ENCODE measurements around the gene SENP1.
A peak's percentile ranks its signal among the peaks of the same experiment; 100 is the strongest.
"Not testable (repeated sequence)": the region's sequence is repeated elsewhere in the genome, so short reads cannot be mapped to it uniquely, and the experiment has no call there.

Gene SENP1

DNA sequence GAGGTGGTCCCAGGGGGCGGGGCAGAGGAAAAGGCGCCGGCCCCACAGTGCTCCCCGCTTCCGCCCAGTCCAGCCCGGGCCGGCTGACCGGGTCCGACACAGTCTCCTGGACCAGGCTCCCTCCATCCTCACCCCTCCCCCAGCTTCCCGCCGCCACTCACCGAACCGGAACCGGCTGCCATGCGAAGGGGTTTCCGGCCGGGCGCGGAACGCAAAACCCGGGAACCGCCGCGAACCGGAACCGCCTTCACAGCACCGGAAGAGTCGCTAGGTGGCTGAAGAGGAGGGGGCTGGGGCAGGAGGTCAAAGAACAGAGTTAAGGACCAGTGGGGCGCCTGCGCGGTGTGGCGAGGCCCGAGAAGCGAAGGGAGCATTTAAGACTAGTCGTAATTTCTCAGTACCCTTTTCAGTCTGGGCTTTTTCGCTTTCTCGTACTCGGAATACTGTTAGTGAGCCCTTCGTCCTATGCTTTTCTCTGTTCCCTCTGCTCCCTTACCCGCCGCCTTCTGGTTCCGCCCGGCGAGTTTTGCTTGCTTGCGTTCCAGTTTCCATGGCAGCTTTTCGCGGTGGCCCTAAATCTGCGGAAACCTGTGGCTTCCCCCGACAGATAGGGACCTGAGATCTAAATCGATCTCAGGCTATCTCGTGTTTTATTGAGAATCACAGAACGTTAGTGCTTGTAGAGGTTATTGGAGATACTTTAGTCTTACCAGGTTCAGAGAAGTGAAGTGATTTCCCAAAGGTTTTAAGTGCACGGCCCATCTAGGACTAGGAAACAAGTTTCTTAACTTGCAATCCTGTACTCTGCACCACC lies at the start of gene SENP1:
Gene SENP1 (minus strand): TSS at position 213 of the 814 bp plus-strand sequence. CDS start 4,607 bp downstream, outside the sequence.
- peak; percentile 95 for DNase-seq

DNA sequence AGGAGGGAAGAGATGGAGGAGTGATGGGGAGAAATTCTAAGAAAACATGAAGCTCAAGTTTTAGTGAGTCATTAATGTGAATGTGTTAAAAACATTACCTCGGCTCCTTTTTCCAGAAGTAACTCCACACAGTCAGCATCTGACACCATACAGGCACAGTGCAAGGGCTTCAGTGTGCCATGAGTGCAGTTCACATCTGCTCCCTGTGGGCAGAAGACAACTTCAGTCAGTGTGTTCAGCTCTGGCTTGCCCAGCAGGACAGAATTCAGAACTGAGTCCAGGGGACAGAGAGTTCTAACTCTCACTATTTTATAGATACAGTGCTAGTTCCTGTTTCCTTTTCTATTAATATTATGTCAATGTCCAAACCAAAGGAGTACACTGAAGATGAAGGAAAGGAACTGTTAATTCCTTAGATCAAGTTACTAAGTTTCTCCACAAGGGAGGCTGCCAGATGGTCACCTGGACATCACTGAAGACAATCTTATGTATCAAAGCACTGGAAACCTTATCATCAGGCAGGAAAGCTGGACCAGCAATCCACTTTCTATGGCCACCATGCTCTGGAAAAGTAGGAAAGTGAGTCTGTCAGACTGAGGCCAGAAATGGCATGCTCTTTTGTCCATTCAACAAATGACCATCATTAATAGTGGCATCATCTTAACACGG lies 45.4 kb upstream of the SENP1 start:
- no peak for DNase-seq

DNA sequence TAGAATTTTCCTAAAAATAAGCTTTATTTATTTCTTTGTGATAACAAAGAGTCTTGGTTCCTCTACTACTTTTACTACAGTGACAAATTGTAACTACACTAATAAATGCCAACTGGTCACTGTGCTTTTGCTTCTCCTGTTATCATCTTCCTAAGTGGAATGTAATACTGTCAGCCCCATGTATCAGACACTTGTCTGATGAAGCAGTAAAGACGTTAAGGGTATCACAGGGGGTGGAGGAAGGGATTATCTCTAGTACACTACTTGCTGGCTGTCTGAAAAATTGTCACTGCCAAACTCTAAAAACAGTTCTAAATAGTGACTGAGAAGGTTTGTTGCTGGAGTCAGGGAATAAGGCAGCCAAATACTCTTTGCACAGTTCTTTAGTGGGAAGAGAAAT lies 40.1 kb upstream of the SENP1 start:
- no peak for DNase-seq

DNA sequence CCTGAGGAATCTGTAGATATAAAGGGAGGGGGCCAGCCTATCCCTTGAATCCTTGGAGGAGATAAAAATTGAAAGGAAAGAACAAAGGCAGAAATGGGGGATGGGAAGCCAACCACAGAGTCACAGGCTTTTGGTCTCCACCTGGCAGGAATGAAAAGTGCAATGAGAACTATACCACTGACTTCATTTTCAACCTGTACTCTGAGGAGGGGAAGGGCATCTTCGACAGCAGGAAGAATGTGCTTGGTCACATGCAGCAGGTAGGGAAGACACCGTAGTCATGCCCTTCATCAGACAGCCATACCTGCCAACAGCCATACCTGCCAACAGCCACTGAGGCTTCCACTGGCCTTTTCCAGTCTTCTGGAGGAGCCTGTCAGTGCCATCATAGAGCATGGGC lies 38.0 kb upstream of the SENP1 start:
- no peak for DNase-seq

DNA sequence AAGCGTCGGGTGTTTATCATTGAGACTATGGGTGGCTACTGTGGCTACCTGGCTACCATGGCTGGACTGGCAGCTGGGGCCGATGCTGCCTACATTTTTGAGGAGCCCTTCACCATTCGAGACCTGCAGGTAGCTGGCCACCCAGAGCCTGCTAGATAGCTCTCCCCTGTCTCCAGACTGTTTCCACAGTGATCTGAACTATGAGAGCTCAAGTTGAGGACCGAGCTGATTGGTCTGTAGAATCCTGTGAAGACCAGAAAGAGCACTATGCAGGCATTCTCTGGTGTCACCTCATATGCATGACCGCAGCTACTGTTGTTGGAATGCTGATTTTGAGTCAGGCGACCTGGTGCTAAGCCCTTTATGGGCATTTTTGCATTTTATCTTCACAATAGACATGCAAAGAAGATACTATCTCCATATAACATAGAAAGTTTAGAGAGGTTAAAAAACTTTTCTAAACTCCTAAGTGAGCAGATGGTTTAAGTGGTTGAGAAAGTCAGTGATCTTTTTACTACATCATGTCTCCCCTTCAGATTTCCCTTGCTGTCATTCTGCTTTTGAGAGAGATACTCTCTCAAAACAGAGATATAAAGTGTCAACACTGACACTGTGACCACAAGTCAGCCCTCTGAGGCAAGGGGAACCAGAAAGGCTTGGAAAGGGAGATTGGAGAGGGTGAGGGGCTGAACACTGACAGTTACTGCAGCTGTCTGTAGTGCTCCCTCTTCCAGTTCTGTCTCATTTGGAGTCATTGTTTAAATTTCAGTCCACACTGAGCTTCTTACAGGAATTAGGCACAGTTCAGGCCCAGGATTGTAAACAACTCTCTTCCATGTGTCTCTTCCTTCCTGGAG lies 37.2 kb upstream of the SENP1 start:
- no peak for DNase-seq

DNA sequence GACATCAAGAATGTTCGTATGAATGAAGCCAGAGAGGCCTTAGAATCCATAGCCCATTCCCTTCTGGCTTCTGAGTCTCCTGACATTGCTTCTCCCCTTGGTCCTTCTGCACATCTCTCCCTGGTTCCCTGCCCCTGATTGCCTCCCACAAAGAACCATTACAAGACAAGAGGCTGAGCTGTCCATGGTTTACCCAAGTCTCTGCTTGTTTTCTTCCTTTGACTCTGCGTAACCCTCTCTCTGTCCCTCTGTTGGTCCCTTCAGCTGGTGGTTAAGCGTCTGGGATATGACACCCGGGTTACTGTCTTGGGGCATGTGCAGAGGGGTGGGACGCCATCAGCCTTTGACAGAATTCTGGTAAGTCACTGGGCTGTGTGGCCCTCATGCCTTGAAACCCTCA lies 29.1 kb upstream of the SENP1 start:
- no peak for DNase-seq

DNA sequence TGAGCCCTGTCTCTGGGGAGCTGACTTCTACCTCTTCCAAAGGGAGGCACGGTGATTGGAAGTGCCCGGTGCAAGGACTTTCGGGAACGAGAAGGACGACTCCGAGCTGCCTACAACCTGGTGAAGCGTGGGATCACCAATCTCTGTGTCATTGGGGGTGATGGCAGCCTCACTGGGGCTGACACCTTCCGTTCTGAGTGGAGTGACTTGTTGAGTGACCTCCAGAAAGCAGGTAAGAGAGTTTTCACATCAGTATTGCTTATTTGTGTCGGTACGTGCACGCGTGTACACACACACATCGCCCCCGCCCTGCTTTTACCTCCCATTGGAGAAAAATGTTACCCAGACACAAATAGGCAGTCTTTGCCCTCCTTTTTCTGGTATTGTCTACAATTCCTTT lies 26.9 kb upstream of the SENP1 start:
- no peak for DNase-seq

DNA sequence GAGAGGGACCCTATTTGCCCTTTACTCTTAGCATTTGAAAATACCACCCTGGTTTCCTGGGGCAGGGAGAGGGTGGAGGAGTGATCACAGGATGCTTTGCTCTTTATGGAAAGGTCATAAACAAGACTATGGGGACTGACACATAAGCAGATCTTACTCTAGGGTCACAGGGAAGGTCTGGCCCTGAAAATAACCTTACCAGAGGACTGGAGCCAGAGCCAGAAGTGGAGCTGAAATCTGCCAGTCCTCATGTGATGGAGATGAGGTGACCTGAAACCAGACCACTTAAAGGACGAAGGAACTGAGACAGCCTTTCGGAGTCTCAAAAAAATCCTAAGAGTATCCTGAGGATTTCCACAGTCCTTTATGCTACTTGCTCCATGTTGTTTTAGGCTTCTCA lies 25.6 kb upstream of the SENP1 start:
- no peak for DNase-seq

DNA sequence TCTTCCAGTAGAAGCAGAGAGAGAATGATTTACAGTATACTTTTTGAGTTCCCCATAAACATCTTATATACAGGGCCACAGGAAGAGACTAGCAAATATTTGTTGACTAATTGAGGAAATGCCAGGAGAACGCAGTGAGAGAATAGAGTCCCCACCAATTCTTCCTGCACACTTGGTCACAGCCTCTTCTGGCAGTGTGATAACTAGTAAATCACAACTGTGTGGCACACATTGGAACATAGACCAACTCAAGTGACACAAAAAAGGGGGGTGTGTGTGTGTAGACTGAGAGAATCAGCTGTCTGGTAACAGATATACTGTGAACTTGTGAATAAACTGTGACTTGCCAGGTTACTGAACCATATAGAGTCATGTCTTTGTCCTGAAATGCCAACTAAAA lies 23.5 kb upstream of the SENP1 start:
- no peak for DNase-seq

DNA sequence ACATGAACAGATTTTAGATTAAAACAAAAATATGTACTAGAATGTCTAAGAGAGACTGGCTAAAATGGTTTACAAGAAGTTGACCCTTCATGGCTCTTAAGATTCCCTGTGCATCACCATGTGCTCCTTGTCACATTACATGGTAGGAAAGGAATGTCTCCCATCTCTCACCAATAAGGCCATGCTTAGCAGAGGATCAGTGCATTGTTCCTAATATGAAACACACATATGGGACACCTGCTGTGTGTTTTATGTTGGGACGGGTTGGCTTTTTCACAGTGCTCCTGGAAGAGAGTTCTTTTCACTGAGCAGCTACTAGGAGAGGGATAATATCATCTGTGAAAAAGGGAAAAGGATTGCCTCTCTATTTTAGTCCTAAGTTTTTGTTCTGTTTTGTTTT lies 22.9 kb upstream of the SENP1 start:
- no peak for DNase-seq

DNA sequence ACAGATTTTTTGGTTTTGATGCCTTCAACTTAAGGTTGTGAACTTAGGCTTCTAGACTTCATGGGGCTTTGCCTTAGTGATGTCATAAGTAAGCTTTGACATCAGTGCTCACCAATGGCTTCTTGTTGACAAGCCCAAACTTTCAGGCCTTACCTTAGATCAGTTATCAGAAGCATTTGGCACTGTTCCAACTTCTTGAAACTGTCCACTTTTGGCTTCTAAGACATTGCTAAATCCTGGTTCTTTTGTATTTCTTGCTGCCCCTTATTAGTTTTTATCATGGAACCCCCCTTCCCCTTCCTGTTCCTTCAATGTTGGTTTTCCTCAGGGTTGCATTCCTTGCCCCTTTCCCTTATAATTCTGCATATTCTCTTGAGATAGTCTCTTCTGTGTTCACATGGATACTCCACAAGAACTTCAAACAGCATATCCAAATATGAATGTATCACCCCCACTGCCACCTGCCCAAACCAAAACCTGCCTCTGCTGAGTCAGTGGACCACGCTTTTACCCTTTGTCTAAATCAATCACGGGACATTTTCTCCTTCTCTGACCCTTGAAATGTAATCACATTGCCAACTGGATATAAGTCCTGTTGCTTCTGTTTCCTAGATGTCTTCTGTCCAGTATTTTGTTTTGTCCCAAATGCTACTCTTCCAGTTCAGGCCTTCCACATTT lies 21.2 kb upstream of the SENP1 start:
- no peak for DNase-seq

DNA sequence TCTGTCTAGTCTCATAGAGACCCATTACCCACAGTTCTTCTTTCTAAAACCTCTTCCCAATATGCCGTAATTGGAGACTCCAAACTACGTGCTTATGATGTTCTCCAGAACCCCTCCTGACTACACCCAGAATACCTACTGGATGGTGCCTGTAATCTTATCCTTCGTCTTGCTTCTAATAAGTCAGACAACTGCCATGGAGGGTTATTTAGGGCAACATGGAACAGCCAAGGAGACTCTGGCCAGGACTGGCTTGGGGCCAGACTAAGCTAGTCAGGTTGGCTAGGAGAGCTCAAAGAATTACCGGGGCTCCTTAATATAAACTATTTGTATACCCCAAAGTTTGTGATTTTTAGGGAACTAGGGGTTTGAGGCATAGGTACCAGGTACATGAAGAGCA lies 20.1 kb upstream of the SENP1 start:
- no peak for DNase-seq

DNA sequence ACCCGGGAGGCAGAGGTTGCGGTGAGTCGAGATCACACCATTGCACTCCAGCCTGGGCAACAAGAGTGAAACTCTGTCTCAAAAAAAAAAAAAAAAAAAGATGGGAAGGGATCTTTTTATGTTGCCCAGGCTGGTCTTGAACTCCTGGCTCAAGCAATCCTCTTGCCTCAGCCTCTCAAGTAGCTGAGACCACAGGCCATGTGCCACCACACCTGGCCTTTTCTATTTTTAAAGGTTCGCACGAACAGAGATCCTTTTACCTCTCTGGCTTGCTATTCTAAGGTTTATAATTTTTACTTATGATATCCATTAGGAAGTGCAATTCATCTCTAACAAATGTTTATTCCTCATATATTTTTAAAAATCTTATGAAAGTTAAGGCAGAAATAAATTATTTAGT lies 19.7 kb upstream of the SENP1 start:
- DNase-seq, result not testable (repeated sequence)

DNA sequence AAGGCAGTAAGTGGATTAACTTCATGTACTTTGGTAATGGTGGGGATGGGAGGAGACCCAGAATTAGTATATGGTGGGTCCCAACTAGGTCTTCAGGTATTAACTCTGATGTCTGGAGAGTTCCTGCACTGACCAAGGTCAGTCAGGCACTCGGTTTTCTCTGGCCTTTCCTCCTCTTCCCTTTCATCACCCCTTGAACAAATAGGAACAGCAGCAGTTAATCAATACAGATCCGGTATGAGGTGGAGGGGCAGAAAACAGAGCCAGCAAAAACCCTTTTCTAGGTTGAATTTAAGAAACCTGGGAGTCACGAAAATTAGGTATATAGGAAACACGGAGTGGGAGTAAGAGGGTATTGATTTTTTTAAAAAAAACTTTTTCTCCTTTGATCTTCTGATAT lies 17.3 kb upstream of the SENP1 start:
- DNase-seq, result no peak

DNA sequence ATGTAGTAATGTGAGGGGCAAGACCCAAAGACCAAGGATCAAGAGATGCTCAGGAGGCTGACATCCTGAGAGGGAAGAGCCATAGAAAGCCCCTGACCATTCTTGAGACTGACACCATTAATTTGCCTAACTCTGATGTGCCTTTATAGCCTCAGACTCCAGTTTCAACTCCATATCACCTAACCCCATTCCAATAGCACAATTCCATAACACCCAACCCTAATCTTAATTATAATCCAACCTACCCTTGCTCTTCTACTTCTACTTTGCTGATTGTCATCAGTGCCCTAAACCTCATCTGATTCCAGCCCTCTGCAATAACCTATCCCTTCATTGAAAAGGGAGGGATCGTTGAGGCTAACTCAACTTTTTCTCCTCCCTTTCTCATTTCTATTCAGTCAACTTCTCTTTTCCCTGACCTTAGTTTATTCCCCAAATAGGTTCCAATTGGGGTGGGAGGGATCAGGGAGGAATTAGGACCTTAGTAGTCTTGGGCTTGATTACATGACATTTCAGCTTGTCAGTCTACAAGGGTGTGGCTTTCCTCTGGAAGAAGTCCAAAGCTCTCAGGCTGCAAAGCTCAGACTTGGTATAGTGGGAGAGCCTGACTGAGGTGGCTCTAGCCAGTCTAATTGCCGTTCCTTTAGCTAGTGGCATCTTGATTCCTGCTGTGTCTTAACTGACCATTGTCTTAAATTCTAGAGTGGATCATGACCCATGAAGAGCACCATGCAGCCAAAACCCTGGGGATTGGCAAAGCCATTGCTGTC lies 16.4 kb upstream of the SENP1 start:
- no peak for DNase-seq

DNA sequence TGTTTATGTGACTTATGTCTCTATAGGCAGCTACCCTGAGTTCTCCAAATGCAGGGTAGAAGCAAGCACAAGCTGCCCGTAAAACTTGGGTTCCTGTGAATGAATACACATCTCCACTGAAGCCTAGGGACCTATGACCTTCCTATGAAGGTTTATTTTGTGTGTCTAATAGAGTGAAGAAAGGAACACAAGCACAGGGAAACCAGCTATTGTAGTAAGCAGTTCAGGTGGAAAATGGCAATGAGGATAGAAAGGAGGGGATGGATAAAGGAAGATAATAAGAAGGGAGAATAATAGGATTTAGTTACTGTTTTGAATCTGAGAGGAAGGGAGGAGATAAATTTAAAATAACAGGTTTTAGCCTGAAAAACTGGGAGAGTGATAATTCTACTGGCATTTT lies 15.6 kb upstream of the SENP1 start:
- peak; percentile 93 for DNase-seq

DNA sequence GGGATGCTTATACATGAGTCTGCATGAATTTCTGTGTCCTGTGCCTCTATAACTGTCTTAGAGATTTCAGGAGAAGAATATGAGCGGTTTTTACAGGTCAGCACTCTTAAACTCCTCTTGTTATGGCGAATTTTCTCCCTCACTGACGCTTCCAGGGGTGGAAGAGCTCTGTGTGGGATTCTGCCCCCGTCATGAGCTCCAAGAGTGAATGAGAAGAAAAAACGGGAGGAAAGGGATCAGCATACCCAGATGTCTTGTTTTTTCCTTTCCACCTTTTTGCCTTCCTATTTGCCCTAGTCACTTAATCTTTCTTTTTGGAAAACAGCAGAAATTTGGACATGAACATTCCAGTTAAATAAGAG lies 13.9 kb upstream of the SENP1 start:
- no peak for DNase-seq

DNA sequence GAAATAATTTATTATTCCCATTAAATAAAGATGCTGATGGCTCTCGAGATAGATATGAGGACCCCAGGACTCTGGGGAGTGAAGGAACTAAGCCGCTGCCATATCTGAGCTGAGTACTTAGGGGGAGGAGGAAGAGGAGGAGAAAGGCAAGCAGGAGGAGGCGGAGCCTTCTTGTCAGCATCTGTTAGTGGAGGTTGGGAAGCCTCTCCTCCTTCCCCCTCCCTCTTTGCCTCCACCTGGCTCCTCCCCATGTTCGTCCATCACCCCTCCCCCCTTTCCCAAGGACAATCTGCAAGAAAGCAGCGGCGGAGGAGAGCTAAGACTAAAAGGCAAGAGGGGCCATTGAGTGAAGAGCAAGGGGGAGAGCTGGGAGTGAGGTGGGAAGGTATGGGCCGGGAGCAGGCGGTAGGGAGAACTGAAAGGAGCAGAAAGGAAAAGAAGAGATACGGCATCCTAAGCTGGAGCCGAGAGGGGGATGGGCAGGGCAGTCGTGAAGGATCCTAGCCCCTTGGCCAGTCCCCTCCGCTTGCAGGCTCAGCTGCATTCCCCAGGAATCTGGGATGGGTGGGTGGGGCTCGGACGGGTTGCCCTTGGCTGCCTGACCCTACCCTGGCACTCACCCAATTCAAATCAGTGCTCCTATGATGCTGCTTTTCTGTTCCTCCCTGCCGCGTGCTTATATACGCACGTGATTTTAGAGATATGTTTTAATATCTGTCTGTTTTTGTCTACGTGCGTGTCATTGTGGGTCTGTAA lies 13.4 kb upstream of the SENP1 start, which contains the start of gene PFKM:
Gene PFKM (plus strand): TSS at position 287 of the 756 bp plus-strand sequence. CDS start 3,411 bp downstream, outside the sequence.
- peak; percentile 98 for DNase-seq

DNA sequence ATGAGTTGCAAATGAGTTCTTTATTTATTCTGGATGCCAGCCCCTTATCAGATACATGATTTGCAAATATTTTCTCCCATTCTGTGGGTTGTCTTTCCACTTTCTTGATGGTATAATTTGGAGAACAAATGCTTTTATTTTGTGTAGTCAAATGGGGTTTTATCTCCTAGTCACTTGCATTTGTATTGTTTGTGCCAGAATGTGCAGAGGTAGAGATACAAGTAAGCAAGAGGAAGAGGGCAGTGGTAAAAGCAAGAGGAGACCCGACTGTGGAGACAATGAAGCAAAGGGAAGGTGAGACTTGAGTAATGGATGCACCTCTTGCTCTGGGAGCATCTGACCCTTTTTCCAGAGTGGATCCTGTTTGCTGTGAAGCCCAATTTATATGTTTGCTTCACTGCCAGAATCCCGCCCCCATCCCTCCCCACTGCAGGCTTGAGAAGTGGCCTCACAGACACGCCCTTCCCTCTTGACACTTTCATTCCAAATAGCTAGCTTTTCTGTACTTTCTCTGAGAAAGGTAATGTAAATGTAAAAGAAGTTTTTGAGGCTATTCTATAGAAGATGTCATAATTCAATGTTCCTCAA lies 12.5 kb upstream of the SENP1 start:
- DNase-seq, result no peak

DNA sequence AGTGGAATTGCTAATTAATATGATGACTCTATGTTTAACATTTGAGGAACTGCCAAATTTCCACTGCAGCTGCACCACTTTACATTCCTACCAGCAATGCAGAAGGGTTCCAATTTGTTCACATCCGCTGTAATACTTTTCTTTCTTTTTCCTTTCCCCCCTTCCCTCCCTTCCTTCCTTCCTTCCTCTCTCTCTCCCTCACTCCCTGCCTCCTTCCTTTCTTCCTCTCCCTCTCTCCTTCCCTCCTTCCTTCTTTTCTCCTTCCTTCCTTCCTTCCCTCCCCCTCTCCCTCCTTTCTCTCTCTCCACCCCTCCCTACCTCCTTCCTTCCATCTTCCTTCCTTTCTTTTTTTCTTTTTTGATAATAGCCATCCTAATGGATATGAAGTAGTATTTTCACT lies 10.1 kb upstream of the SENP1 start:
- no peak for DNase-seq

DNA sequence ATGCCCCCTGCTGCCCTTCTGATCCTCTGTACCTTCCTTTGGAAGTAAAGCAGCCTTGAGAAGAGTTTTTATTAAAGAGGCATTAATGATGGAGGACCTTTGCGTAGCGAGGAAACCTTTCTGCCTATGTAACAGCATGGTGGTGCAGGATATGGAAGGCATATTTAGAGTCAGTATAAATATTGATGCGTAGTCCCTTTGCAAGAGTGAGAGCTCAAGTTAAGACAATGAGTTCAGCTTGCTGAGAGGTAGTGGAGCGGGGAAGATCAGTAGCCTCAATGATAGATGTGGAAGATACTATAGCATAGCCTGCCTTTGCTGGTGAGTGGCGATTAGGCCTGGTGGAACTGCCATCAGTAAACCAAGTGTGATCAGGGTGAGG lies 5.4 kb upstream of the SENP1 start:
- not testable (repeated sequence) for DNase-seq
